Activated CD4-positive, alpha-beta T cell treated with anti-CD3 and anti-CD28 coated beads for 4 hours (primary cell): ENCODE data around the gene GAK.
"Not testable (repeated sequence)": the region's sequence is repeated elsewhere in the genome, so short reads cannot be mapped to it uniquely, and the experiment has no call there.

ENCODE experiments used
- DNase-seq, 2 donors: peaks; one replicate each; pipeline ENCODE4 v3.0.0-alpha.2; 2020

Gene GAK

DNA sequence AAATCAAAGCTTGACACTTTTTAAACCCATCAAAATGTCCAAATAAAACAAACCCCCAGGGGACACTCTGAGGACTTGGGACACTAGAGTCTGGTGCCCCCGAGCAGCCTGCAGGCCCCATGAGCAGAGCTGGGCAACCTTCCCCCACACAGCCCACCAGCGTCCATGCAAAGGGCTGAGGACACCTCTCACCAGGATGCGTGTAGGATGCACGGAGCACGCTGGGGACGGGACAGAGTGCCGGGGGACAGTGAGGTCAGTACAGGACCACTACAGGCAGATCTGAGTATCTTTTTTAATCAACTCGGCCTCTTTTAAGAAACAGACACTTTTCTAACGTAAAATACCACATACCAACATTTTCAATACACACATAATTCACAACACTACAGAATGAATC is 6.9 kb downstream of the GAK start:
- DNase-seq: no peak

DNA sequence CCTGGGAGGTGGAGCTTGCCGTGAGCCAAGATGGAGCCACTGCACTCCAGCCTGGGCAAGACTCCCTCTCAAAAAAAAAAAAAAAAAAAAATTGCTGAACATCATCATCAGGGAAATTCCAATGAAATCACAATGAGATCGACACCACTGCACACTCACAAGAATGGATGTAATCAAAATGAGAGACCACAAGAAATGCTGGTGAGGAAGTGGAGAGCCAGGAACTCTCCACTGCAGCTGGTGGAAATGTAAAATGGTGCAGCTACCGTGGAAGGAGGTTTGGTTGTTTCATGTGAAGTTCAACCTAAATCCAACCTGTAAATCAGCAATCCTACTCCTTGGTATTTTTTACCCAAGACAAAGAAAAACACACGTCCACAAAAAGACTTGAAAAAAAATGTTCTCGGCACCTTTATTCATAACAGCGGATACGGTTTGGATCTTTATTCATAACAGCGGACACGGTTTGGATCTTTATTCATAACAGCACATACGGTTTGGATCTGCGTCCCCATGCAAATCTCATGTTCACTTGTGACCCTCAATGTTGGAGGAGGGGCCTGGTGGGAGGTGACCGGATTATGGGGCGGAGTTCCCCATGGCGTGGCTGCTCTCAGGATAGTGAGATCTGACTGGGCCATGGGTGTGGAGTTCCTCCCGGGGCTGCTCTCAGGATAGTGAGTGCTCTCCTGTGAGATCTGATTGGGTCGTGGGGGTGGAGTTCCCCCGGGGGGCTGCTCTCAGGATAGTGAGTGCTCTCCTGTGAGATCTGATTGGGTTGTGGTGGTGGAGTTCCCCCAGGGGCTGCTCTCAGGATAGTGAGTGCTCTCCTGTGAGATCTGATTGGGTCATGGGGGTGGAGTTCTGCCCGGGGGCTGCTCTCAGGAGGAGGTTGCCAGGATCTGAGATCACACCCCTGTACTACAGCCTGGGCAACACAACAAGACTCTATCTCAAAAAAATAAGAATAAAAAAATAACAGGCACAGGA is 7.7 kb downstream of the GAK start:
- DNase-seq: no peak

DNA sequence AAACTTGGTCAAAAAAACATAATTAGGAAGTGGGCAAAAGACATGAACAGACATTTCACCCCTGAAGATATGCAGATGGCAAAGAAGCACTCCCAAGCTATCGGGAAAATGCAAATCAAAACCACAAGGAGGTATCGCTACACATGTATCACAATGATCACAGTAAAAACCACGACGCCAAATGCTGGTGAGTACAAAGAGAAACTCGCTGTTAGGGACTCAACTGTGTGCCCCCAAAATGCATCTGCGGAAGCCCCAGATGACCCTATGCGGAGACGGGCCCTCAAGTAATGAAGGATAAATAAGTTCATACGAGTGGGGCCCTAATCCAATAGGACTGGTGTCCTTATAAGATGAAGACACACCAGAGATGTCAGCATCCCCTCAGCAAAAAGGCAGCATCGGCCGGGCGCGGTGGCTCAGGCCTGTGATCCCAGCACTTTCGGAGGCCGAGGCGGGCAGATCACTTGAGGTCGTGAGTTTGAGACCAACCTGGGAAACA is 10.2 kb downstream of the GAK start:
- no peak for DNase-seq

DNA sequence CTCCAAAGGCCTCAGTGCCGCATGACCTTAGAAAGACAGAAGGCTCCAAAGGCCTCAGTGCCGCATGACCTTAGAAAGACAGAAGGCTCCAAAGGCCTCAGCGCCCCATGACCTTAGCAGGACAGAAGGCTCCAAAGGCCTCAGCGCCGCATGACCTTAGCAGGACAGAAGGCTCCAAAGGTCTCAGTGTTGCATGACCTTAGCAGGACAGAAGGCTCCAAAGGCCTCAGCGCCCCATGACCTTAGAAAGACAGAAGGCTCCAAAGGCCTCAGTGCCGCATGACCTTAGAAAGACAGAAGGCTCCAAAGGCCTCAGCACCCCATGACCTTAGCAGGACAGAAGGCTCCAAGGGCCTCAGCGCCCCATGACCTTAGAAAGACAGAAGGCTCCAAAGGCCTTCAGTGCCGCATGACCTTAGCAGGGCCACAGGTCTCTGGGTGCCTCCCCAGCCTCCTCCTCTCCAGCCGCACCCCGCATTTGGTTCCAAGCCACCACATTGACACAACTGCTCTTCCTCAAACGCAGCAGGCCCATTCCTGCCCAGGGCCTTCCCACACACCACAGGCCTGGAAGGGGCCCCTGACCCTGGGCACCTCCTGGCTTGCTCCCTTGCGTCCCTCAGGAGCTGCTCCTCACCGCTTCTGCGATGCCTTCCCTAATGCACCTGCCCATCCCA is 13.0 kb downstream of the GAK start:
- not testable (repeated sequence) for DNase-seq

DNA sequence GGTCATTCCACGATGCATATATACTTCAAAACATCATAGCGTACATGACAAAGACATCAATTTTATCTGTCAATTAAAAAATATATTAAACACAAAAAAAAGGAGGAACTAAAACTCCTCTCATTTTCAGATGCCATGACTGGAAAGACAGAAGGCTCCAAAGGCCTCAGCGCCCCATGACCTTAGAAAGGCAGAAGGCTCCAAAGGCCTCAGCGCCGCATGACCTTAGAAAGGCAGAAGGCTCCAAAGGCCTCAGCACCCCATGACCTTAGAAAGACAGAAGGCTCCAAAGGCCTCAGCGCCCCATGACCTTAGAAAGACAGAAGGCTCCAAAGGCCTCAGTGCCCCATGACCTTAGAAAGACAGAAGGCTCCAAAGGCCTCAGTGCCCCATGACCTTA is 13.5 kb downstream of the GAK start:
- DNase-seq: not testable (repeated sequence)

DNA sequence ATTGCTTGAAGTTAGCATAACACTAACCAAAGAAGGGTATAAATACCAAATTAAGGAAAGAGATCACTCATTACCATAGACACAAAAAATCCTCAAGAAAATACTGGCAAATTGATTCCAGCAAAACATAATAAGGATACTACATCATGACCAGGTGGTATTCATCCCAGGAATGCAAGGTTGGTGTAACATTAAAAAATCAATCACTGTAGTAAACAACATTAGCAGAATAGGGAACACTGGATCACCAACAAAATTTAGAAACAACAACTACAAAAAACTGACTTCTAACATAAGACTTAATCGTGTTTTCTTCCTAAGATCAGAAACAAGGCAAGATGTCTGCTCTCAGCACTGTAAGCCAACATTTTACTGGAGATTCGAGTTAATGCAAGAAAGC is 14.1 kb downstream of the GAK start:
- DNase-seq: no peak

DNA sequence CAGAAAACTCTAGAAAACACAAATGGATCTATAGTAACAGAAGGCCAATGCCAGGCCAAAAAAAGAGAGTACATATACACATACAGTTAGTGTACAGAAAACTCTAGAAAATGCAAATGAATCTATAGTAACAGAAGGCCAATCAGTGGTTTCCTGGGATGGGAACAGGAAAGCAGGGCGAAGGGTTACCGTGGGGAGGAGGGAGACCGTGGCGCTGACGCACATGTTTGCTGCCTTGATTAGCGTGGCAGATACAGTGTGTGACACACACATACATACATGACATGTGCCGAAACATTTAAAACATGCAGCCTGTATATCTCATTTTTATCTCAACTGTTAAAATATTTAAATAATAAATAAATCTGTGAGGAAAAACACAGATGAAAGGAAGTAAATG is 14.7 kb downstream of the GAK start:
- no peak for DNase-seq

DNA sequence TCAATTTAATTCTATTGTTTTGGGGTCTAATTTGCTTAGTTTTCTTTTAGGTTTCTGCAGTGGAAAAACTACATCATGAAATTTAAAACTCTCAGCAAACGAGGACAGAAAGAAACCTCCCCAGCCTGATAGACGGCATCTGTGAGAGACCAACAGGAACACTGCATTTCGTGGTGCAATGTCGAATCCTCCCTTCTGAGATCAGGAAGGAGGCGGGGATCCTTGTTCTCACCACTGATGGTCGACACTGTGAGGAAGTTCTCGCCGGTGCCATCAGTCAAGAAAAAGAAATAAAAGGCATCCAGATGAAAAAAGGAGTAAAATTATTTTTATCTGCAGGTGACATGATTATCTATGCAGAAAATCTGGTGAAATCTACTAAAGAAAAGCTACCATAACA is 16.5 kb downstream of the GAK start:
- no peak for DNase-seq

DNA sequence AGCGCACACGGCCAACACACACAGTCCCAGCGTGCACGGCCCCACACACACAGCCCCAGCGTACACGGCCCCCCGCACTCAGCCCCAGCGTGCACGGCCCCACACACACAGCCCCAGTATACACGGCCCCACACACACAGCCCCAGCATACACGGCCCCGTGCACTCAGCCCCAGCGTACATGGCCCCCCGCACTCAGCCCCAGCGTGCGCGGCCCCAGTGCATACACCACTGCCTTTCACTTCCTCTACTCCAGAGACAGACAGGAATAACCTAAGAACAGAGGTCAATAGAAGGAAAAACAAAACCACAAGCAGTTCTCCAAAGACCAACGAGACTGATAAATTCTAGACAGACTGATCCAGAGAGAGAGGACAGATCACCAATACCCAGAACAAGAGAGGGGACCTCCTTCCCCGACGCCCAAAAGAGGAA is 17.1 kb downstream of the GAK start:
- DNase-seq: no peak

DNA sequence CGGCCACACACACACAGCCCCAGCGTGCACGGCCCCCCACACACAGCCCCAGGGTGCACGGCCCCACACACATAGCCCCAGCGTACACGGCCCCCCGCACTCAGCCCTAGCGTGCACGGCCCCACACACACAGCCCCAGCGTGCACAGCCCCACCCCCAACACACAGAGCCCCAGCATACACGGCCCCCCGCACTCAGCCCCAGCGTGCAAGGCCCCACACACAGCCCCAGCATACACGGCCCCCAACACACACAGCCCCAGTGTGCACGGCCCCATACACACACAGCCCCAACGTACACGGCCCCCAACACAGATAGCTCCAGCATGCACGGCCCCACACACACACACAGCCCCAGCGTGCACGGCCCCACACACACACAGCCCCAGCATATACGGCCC is 17.6 kb downstream of the GAK start:
- no peak for DNase-seq

DNA sequence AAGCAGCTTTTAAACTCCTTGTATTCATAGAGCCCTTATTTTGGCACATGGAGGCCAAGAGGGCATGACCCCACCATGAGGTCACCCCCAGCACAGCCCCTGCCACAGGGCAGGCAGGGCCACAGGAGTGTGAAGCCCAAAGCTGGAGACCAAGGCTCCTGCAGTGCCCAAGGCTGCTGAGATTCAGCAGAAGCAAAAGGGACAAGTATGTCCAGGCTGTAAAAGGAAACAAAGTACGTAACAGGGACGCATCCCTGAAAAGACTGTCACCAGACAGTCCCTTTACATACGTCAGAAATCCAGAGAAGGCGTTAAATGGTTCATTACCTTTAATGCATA is 18.9 kb downstream of the GAK start:
- DNase-seq: no peak

DNA sequence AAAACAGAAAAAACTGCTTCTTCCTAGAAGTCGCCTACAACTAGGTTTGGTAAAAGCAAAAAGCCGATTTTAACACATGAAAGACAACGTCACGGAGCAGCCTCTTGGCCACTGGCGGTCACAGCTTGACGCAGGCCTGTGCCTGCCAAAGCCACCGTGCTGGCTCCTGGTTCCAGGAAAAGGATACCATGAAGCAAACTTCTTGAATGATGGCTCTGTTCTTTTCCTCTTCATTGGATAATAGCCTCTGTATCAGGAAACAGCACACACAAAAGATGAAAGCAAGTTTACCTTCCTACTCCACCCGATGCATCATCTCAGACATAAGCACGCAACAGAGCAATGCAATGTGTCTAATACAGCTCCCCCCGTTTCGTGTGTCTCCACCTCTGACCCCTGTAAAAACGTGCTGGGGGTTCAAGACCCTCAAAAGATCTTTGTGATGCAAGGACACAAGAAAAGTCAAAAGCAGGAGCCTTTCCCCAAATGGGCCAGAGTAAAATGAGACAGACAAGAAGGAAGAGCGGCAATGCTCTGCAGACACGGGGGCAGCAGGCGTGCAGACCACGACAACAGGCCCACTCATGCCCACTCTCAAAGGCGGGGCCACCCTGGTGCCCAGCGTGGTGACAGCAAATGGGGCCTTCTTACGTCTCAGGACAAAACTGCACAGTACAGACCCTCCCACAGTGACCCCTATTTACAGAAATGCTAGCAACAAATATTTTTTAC is 19.4 kb downstream of the GAK start:
- DNase-seq: no peak

DNA sequence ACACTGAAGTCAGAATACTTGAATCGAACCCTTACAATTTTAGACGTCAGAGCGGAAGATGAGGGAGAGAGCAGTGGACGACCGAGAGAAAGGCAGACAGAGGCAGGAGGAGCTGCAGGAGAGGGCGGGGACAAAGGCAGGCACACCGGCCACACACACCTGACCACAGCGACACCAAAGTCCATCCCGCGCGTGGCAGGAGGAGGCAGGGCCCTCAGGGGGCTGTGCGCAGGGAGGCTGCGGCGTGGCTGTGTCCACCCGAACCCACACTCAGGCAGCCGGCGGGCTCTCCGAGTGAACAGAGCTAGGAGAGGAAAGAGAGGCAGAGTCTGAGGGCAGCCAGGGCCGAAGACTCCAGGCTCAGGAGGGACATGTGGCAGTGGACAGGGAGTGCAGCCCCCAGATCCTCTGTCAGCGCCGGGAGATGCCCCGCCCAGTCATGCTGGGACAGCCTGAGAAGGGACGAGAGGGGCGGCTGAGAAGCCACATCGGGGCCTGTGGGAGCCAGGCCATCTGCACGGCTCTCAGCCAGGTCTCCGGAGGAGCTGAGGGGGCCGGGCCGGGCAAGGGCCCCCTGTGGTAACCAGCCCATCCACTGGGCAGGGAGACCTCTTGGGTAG is 20.1 kb downstream of the GAK start:
- DNase-seq: no peak

DNA sequence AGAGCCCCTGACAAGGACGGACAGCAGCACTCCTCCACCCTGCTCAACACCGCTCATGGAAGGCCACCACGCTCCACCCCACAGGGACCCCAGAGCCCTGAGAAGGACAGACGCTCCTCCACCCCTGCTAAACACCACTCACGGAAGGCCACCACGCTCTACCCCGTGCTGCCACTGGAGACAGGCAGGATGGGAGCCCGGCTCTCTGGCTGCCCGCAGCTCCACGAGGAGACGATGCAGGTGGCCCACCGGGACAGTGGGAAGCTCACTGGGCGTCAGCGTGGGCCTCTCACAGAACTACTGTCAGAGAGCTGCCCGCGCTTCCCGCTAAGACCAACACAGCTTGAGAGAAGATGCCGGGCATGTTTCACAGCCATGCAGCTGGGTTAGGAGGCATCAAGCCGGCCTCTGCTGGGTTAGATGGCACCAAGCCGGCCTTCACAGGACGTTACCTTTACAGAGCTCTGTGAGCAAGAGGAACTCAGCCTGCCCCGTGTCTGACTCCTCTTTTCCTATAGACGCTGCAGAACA is 20.8 kb downstream of the GAK start:
- DNase-seq: no peak

DNA sequence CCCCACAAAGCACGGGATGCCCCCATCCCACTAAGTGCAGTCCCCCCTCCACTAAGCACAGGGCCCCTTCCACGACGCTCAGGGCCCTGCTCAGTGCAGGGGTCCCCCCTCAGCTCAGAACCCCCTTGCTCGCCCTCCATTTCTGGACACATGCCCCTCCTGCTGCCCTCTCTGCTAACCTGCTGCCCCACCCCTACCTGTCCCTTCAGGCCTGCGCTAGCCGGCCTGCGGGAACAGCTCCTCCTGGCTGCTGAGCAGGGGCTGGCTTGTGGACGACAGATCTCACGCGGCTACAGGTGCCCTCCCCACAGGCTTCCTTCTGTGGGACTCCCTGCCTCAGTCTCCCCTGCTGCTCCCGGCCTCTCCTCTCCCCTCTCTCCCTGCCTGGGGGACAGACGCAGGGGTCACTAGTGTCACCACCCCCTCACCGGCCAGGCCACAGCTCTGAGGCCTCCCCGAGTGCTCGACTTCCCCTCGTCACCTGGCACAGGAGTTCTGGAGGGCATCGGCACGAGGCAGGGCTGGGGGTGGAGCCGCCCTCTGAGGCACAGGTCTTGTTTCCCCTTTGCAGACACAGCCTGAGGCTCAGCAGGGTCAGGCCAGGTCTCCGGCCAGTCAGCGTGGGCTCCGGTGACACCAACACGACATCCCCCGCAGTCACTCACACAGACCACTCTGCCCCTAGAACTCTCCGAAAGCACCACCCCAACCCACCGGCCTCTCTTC is 21.6 kb downstream of the GAK start:
- no peak for DNase-seq

DNA sequence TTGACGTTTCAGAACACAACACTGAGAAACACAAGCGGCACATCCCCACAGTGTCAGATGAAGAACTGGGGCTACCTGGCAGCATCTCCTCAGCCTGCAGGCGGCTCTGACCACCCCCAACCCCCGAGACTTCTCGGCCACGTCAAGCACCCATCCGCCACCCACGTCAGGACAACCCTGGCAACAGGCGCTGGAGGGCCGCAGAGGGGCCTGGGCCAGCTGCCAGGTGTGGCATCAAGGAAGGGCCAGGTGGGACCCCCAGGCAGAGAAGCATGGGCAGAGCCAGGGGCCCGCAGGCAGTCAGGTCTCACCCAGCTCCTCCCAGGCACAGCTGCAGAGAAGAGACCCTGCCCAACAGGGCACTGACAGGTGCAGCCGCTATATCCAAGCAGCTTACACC is 22.3 kb downstream of the GAK start:
- no peak for DNase-seq

DNA sequence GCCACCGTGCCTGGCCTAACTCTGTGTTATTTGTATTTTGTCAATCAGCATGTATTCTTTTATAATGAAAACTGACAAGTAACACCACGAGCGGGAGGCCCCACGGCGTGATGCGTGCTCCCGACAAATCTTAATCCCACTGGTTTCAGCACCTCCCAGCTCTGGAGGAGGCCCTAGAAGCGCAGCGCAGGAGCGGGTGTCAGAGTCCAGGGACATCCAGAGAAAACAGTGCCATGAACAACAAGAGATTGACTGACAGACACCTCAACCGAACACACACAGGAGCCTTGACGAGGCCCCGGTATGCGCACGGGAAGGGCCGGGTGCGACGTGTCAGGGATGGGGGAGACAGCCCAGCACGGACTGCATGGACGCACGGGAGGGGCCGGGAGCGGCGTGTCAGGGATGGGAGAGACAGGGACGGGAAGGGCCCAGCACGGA is 23.0 kb downstream of the GAK start:
- no peak for DNase-seq

DNA sequence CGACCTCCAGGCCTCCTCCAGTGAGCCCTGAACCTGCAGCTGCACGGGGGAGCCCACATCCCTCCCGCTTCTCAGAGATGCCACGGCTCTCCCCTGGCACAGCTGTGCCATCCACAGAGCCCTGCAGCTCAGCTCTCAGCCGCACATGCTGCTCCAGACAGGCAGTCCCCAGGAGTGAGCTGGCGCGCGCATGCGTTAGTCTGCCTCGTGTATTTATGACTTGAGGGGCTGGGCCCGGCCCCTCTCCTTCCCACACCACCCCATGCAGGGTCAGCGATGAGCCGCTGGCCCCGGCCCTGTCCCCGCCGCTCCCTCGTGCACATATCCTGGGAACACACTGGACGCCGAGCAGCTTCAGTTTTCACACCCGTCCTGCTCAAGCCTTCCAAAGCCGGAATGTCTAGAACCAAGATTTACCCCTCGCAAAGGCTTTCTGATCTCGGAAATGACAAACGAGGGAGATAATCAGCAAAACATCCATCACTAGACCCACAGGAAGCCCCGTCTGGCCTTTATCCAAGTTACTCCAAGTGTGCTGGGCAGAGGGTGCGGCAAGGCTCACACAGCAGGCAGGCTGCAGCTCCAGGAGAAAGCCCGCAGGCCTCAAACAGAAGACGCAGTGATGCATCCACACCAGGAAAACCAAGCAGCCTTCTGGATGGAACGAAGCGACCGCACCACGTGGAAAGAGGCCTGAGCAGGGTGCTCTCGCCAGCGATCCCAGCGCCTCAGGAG is 24.3 kb downstream of the GAK start:
- no peak for DNase-seq

DNA sequence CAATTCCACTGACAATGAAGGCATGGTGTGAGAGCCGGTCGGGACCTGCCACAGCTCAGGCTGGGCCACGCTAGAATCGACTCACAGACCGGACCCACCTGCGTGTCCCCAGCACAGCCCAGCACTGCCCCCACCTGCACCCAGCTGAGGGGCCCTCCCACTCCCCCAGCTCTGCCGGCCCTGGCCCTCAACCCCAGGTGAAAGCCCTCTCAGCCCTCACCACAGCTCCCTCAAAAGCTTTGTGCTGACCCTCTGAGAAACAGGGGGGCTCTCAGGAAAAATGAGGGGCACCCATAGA is 25.1 kb downstream of the GAK start:
- DNase-seq: no peak

DNA sequence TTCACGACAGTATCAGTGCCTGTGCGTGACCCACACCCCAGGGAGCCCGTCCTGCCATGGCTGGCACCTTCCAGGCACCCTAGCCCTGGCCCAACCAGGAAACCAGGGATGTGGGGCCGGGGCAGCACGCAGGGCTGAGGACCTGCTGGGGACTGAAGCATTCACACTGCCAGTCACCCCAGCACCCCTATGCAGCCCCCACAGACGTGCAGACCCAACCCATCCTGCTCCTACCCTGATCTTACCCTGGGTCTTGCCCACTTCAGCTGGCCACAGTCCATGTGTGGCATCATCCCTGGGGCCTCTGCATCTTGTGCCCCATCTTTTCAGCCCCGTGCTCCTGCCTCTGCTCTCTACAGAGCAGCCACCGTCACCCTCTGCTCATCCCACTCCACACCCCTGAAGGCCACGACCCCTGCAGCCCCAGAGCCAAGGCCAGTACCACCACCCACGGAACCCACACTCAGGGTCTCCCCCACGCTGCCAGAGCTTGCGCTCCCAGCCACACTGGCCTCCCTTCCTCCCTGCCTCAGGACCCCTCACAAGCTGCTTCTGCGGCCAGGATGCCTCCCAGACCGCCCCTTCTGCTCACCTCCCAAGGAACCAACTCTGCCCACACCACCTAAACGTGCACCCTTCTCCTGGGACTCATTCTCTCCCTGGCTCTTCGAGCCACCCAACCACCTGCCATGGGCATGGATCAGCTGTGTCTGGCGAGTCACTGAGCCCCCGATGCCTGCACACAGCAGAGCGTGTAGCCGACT is 25.6 kb downstream of the GAK start:
- no peak for DNase-seq
